ENCODE measurements around the gene ABCC8. TPM values are rescaled to one million over a fixed set of nuclear protein-coding genes. Genes with fewer than 3 reads are reported as not detected.

Gene ABCC8
- total and polyA plus RNA-seq, 2 donors from 2014 or later, result 1.3 to 3.2 TPM

GRCh38 chr11:17507773-17508172, 31.1 kb upstream of the ABCC8 start:
- TF ChIP-seq CTCF (IDR thresholded peaks at IDR 0.05; ENCODE audit: borderline replicate concordance, extremely low read depth, insufficient read depth), result no peak
- Histone ChIP-seq H3K27ac (ENCODE audit: low read depth in 2 of 2, low read length in 2 of 2) (no peak overlapping the region), H3K36me3 (ENCODE audit: control insufficient read depth in 2 of 3, insufficient read depth in 3 of 3, low read length in 3 of 3) (no peaks in the 10 kb centered on the region), H3K4me3 (ENCODE audit: low read length in 3 of 3) (no peak overlapping the region), H3K4me1 (ENCODE audit: control insufficient read depth in 2 of 3, insufficient read depth in 2 of 3, low read depth in 1 of 3, low read length in 3 of 3) (peaks cover 0 to 9% (median 0%) of the 10 kb centered on the region in 3 donors), H3K9me3 (ENCODE audit: control insufficient read depth in 2 of 3, insufficient read depth in 1 of 3, low read length in 3 of 3) (no peaks in the 10 kb centered on the region), H3K9ac (ENCODE audit: low read length in 3 of 3) (no peak overlapping the region), H3K27me3 (ENCODE audit: control insufficient read depth, insufficient read depth, low read length) (no peaks in the 10 kb centered on the region)
- FAIRE-seq (no peak), DNase-seq (peak in 1 of 5 donors; percentile 15)
- intact Hi-C loops (cut with DNase I), result no loop called here

GRCh38 chr11:17506942-17507341, 30.3 kb upstream of the ABCC8 start:
- no peak for FAIRE-seq
- intact Hi-C loops (cut with DNase I), result no loop called here

GRCh38 chr11:17506314-17506713, 29.7 kb upstream of the ABCC8 start:
- Histone ChIP-seq H3K4me3 (ENCODE audit: low read length in 3 of 3) (no peak overlapping the region), H3K27me3 (ENCODE audit: control insufficient read depth, insufficient read depth, low read length) (no peaks in the 10 kb centered on the region), H3K9me3 (ENCODE audit: control insufficient read depth in 2 of 3, insufficient read depth in 1 of 3, low read length in 3 of 3) (no peaks in the 10 kb centered on the region), H3K36me3 (ENCODE audit: control insufficient read depth in 2 of 3, insufficient read depth in 3 of 3, low read length in 3 of 3) (no peaks in the 10 kb centered on the region), H3K9ac (ENCODE audit: low read length in 3 of 3) (no peak overlapping the region), H3K27ac (ENCODE audit: low read depth in 2 of 2, low read length in 2 of 2) (no peak overlapping the region), H3K4me1 (ENCODE audit: control insufficient read depth in 2 of 3, insufficient read depth in 2 of 3, low read depth in 1 of 3, low read length in 3 of 3) (peaks cover 0 to 9% (median 0%) of the 10 kb centered on the region in 3 donors)
- no peak for FAIRE-seq
- DNase-seq, result peak in 1 of 5 donors; percentile 11
- no peak for TF ChIP-seq CTCF (IDR thresholded peaks at IDR 0.05; ENCODE audit: borderline replicate concordance, extremely low read depth, insufficient read depth)
- intact Hi-C loops (cut with DNase I), result no loop called here

More at GRCh38 chr11:17506942-17507341, 30.3 kb upstream of the ABCC8 start:
- TF ChIP-seq CTCF (IDR thresholded peaks at IDR 0.05; ENCODE audit: borderline replicate concordance, extremely low read depth, insufficient read depth), result no peak
- H3K4me1 ChIP-seq (ENCODE audit: control insufficient read depth in 2 of 3, insufficient read depth in 2 of 3, low read depth in 1 of 3, low read length in 3 of 3), result peaks cover 0 to 9% (median 0%) of the 10 kb centered on the region in 3 donors
- no peak overlapping the region for H3K4me3 ChIP-seq (ENCODE audit: low read length in 3 of 3)
- H3K27me3 ChIP-seq (ENCODE audit: control insufficient read depth, insufficient read depth, low read length), result no peaks in the 10 kb centered on the region
- H3K27ac ChIP-seq (ENCODE audit: low read depth in 2 of 2, low read length in 2 of 2), result no peak overlapping the region
- peak in 1 of 5 donors; percentile 74 for DNase-seq
- no peaks in the 10 kb centered on the region for H3K9me3 ChIP-seq (ENCODE audit: control insufficient read depth in 2 of 3, insufficient read depth in 1 of 3, low read length in 3 of 3)
- no peak overlapping the region for H3K9ac ChIP-seq (ENCODE audit: low read length in 3 of 3)
- no peaks in the 10 kb centered on the region for H3K36me3 ChIP-seq (ENCODE audit: control insufficient read depth in 2 of 3, insufficient read depth in 3 of 3, low read length in 3 of 3)

- Histone ChIP-seq H3K4me3 (ENCODE audit: low read length in 3 of 3) (no peak overlapping the region), H3K27ac (ENCODE audit: low read depth in 2 of 2, low read length in 2 of 2) (no peak overlapping the region), H3K36me3 (ENCODE audit: control insufficient read depth in 2 of 3, insufficient read depth in 3 of 3, low read length in 3 of 3) (no peaks in the 10 kb centered on the region), H3K27me3 (ENCODE audit: control insufficient read depth, insufficient read depth, low read length) (no peaks in the 10 kb centered on the region), H3K9me3 (ENCODE audit: control insufficient read depth in 2 of 3, insufficient read depth in 1 of 3, low read length in 3 of 3) (no peaks in the 10 kb centered on the region), H3K9ac (ENCODE audit: low read length in 3 of 3) (no peak overlapping the region), H3K4me1 (ENCODE audit: control insufficient read depth in 2 of 3, insufficient read depth in 2 of 3, low read depth in 1 of 3, low read length in 3 of 3) (peaks cover 0 to 9% (median 0%) of the 10 kb centered on the region in 3 donors)
- FAIRE-seq (no peak), DNase-seq (no peak)
- TF ChIP-seq CTCF (IDR thresholded peaks at IDR 0.05; ENCODE audit: borderline replicate concordance, extremely low read depth, insufficient read depth), result no peak
- intact Hi-C loops (cut with DNase I), result no loop called here
Observed at GRCh38 chr11:17505146-17505545, 28.5 kb upstream of the ABCC8 start.

All from kidney (tissue), 14 donors.